Stimulated activated CD8-positive, alpha-beta memory T cell treated with anti-CD3 and anti-CD28 coated beads, Interleukin-7, amount 100 ng/mL, for 4 hours (primary cell): ENCODE data around the gene MRPS5.

ENCODE experiments used
- DNase-seq, 2 donors: peaks; one replicate each; pipeline ENCODE4 v3.0.0-alpha.2; 2020; ENCODE audit warnings: low read depth in 2 of 2

The MRPS5 gene

GRCh38 chr2:95091885-95092555 is 29.6 kb downstream of the MRPS5 start:
- no peak for DNase-seq

- no peak for DNase-seq
Measured at GRCh38 chr2:95087379-95087778, 34.2 kb downstream of the MRPS5 start.

GRCh38 chr2:95086017-95086416 is 35.6 kb downstream of the MRPS5 start:
- DNase-seq, result no peak

GRCh38 chr2:95082477-95082876 is 39.1 kb downstream of the MRPS5 start:
- DNase-seq, result no peak

GRCh38 chr2:95079199-95079683 is 42.4 kb downstream of the MRPS5 start:
- no peak for DNase-seq

GRCh38 chr2:95077861-95078603 is 43.6 kb downstream of the MRPS5 start:
- no peak for DNase-seq

GRCh38 chr2:95077530-95077825 is 44.1 kb downstream of the MRPS5 start:
- DNase-seq, result no peak

- peak; percentile 81 to 84 for DNase-seq
Measured at GRCh38 chr2:95076705-95077529, 44.7 kb downstream of the MRPS5 start.

GRCh38 chr2:95075440-95076132 is 46.0 kb downstream of the MRPS5 start:
- no peak for DNase-seq

- DNase-seq, result peak; percentile 31 to 32
Measured at GRCh38 chr2:95074663-95075439, 46.8 kb downstream of the MRPS5 start.

GRCh38 chr2:95073856-95074662 is 47.5 kb downstream of the MRPS5 start:
- DNase-seq, result no peak

- no peak for DNase-seq
Measured at GRCh38 chr2:95072424-95072823, 49.2 kb downstream of the MRPS5 start.

- DNase-seq, result no peak
Measured at GRCh38 chr2:95071856-95072255, 49.8 kb downstream of the MRPS5 start.

GRCh38 chr2:95069465-95069864 is 52.1 kb downstream of the MRPS5 start:
- DNase-seq, result no peak

GRCh38 chr2:95068256-95068655 is 53.4 kb downstream of the MRPS5 start:
- DNase-seq, result no peak

GRCh38 chr2:95063086-95063958 is 58.3 kb downstream of the MRPS5 start:
- no peak for DNase-seq

GRCh38 chr2:95062242-95063085 is 59.1 kb downstream of the MRPS5 start:
- DNase-seq, result no peak

GRCh38 chr2:95061601-95062183 is 59.9 kb downstream of the MRPS5 start:
- no peak for DNase-seq
